Mesendoderm (in vitro differentiated cells): ENCODE data around the gene PNKD. TPM values are rescaled to one million over a fixed set of nuclear protein-coding genes. Genes with fewer than 3 reads are reported as not detected.

Source experiments
- DNase-seq: peaks from one replicate; pipeline ENCODE4 v3.0.0; 2013
- H2AK5ac ChIP-seq: 2 replicates; pipeline ENCODE4 v1.6.1; 2013; ENCODE audit warnings: low read length, inconsistent platforms
- H2BK120ac ChIP-seq: 2 replicates; pipeline ENCODE4 v1.6.1; 2013; ENCODE audit warnings: low read depth, mild to moderate bottlenecking, low read length, moderate library complexity, mixed read lengths
- H2BK15ac ChIP-seq: replicated peaks from 2 replicates; pipeline ENCODE4 v1.6.1; 2013; ENCODE audit warnings: low read depth, mild to moderate bottlenecking, moderate library complexity
- H2BK5ac ChIP-seq: 2 replicates; pipeline ENCODE4 v1.6.1; 2013; ENCODE audit warnings: low read length, inconsistent platforms
- H3K18ac ChIP-seq: 2 replicates; pipeline ENCODE4 v1.6.1; 2013; ENCODE audit warnings: mild to moderate bottlenecking, low read length, mixed read lengths
- H3K23ac ChIP-seq: one replicate; pipeline ENCODE4 v1.6.1; 2013; ENCODE audit warnings: low read length
- H3K27ac ChIP-seq: 2 replicates; pipeline ENCODE4 v1.5.1; 2013; ENCODE audit warnings: low read depth, mild to moderate bottlenecking, inconsistent platforms, low read length, moderate library complexity
- H3K27me3 ChIP-seq: 2 replicates; pipeline ENCODE4 v1.6.1; 2013; ENCODE audit warnings: low read length, control low read depth, mild to moderate bottlenecking, inconsistent platforms; ENCODE audit not compliant: insufficient read depth, poor library complexity
- H3K36me3 ChIP-seq: 2 replicates; pipeline ENCODE4 v1.6.1; 2013; ENCODE audit warnings: low read length, inconsistent platforms; ENCODE audit not compliant: control insufficient read depth, insufficient read depth
- H3K4ac ChIP-seq: one replicate; pipeline ENCODE4 v1.6.1; 2013; ENCODE audit warnings: low read depth, mild to moderate bottlenecking, low read length, moderate library complexity
- H3K4me1 ChIP-seq: 2 replicates; pipeline ENCODE4 v1.6.1; 2013; ENCODE audit warnings: low read depth, low read length, inconsistent platforms; ENCODE audit not compliant: control insufficient read depth
- H3K4me2 ChIP-seq: 2 replicates; pipeline ENCODE4 v1.6.1; 2013; ENCODE audit warnings: low read length
- H3K4me3 ChIP-seq: 2 replicates; pipeline ENCODE4 v1.5.1; 2013; ENCODE audit warnings: mild to moderate bottlenecking, low read length
- H3K56ac ChIP-seq: one replicate; pipeline ENCODE4 v1.6.1; 2013; ENCODE audit warnings: low read length
- H3K79me1 ChIP-seq: 2 replicates; pipeline ENCODE4 v1.6.1; 2013; ENCODE audit warnings: low read length, inconsistent platforms
- H3K79me2 ChIP-seq: 2 replicates; pipeline ENCODE4 v1.6.1; 2013; ENCODE audit warnings: mild to moderate bottlenecking, low read length; ENCODE audit not compliant: control insufficient read depth, insufficient read depth
- H3K9ac ChIP-seq: 2 replicates; pipeline ENCODE4 v1.6.1; 2013; ENCODE audit warnings: low read length, inconsistent platforms
- H4K5ac ChIP-seq: one replicate; pipeline ENCODE4 v1.6.1; 2013; ENCODE audit warnings: low read length
- H4K8ac ChIP-seq: one replicate; pipeline ENCODE4 v1.6.1; 2013; ENCODE audit warnings: low read depth, mild to moderate bottlenecking, control low read depth, low read length, moderate library complexity
- WGBS: extraction: QIAGEN DNeasy Blood & Tissue Kit; methylation state at CpG from one replicate; pipeline ENCODE4 v1.1.7; 2013; ENCODE audit warnings: low lambda C conversion rate, missing lambda C conversion rate; ENCODE audit not compliant: insufficient coverage; ENCODE audit errors: extremely low coverage; 5-methylcytosine and 5-hydroxymethylcytosine counted together
- polyA plus RNA-seq, 2 experiments: library from polyadenylated mRNA; stranded (reverse); fragments of 200-250 nt; gene quantifications; one replicate each; pipeline ENCODE4 v1.2.3, GENCODE V29; 2013

The PNKD gene
- polyA plus RNA-seq (2013, experiment 1 of 2) = 36.7 TPM
- 36.3 TPM for polyA plus RNA-seq (2013, experiment 2 of 2)

GRCh38 chr2:218269900-218270720 is at the start of gene PNKD, which contains the start of gene AAMP:
PNKD (plus strand) TSS chr2:218270519; CDS start chr2:218270536, 17 bp downstream.
AAMP (minus strand) TSS chr2:218270137; CDS start chr2:218270086, 51 bp downstream.
- H3K36me3 ChIP-seq = peaks cover 3% of the 10 kb centered on the region
- peak within 1 kb of the TSS; percentile 80 for H3K4me2 ChIP-seq
- no peaks in the 10 kb centered on the region for H3K4me1 ChIP-seq
- H2BK15ac ChIP-seq = no peak within 1 kb of the TSS
- H3K18ac ChIP-seq = no peak within 1 kb of the TSS
- no peak within 1 kb of the TSS for H3K4ac ChIP-seq
- peaks cover 9% of the 10 kb centered on the region for H3K79me2 ChIP-seq
- H3K4me3 ChIP-seq = peak within 1 kb of the TSS; percentile 98
- peaks cover 7% of the 10 kb centered on the region for H3K79me1 ChIP-seq
- peak within 1 kb of the TSS; percentile 2 for H3K23ac ChIP-seq
- peak within 1 kb of the TSS; percentile 98 for H3K9ac ChIP-seq
- H3K27ac ChIP-seq = no peak within 1 kb of the TSS
- no peak within 1 kb of the TSS for H2BK120ac ChIP-seq
- H3K27me3 ChIP-seq = no peaks in the 10 kb centered on the region
- no peak within 1 kb of the TSS for H2AK5ac ChIP-seq
- H3K56ac ChIP-seq = peak within 1 kb of the TSS; percentile 98
- WGBS = no CpG with 5 or more reads among the region's 64 CpGs
- no peak within 1 kb of the TSS for H4K5ac ChIP-seq
- H2BK5ac ChIP-seq = peak within 1 kb of the TSS; percentile 25
- H4K8ac ChIP-seq = no peak within 1 kb of the TSS
- peak; percentile 100 for DNase-seq

DNA sequence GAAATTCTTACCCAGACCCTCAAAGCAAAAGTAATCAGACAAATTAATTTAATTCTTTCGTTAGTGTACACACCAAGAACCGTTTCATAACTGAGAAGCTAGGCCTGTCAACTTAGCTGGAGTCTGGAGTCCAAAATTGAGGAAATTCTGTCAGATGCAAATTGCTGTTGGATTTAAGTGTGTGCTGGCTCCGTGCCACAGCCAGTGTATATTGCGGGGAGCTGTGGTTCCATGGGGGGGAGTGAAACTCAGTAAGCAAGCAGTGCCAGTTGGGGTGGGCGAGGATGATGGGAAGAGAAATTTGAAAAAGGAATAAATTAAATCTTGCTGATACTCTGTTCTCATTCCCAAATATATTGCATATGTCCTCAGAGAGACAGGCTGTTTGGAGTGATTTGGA is 49.3 kb upstream of the PNKD start:
- Histone ChIP-seq H3K56ac (peak overlapping the region; percentile 10), H3K4ac (no peak overlapping the region), H3K27me3 (no peaks in the 10 kb centered on the region), H2AK5ac (no peak overlapping the region), H4K5ac (no peak overlapping the region), H2BK15ac (no peak overlapping the region), H3K18ac (no peak overlapping the region), H3K4me3 (no peak overlapping the region), H2BK5ac (no peak overlapping the region), H4K8ac (no peak overlapping the region), H3K4me2 (no peak overlapping the region), H3K27ac (no peak overlapping the region), H3K79me1 (peaks cover 24% of the 10 kb centered on the region), H3K79me2 (peaks cover 79% of the 10 kb centered on the region), H3K36me3 (peaks cover 3% of the 10 kb centered on the region), H3K4me1 (peaks cover 5% of the 10 kb centered on the region), H3K9ac (no peak overlapping the region), H2BK120ac (no peak overlapping the region), H3K23ac (no peak overlapping the region)
- WGBS = no CpG with 5 or more reads among the region's 5 CpGs
- DNase-seq = no peak

GRCh38 chr2:218223046-218223445 is 47.3 kb upstream of the PNKD start:
- no peak overlapping the region for H3K27ac ChIP-seq
- no CpG with 5 or more reads among the region's 5 CpGs for WGBS

DNA sequence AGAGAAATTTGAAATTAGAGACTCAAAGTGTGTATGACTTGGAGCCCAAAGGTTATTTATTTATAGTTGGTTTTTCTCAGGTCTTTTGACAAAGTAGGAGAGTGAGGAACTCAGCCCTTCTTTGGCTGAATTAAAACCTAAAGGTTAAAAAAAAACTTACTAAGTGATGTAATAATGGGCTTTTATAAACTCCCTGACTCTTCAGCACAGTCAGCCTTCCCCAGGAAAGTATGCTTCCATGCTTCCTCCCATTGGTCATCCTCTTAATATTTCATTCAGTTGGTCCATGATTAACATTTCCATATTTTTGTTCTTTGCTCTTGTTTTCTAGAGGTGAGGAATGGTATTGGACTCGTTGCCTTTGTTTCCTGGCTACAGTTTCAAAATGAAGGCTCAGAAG is 46.1 kb upstream of the PNKD start:
- no peak overlapping the region for H2BK120ac ChIP-seq
- H3K36me3 ChIP-seq = peaks cover 6% of the 10 kb centered on the region
- H3K79me1 ChIP-seq = peaks cover 27% of the 10 kb centered on the region
- no peak overlapping the region for H2AK5ac ChIP-seq
- H3K56ac ChIP-seq = no peak overlapping the region
- DNase-seq = no peak
- H3K27ac ChIP-seq = no peak overlapping the region
- H4K8ac ChIP-seq = no peak overlapping the region
- no peak overlapping the region for H3K4me2 ChIP-seq
- H3K18ac ChIP-seq = no peak overlapping the region
- H4K5ac ChIP-seq = no peak overlapping the region
- H3K4me3 ChIP-seq = no peak overlapping the region
- peaks cover 62% of the 10 kb centered on the region for H3K79me2 ChIP-seq
- no peak overlapping the region for H3K23ac ChIP-seq
- H3K4ac ChIP-seq = no peak overlapping the region
- H3K4me1 ChIP-seq = peaks cover 5% of the 10 kb centered on the region
- no peak overlapping the region for H3K9ac ChIP-seq
- no peaks in the 10 kb centered on the region for H3K27me3 ChIP-seq
- no CpG with 5 or more reads among the region's 1 CpG for WGBS
- H2BK5ac ChIP-seq = no peak overlapping the region
- H2BK15ac ChIP-seq = no peak overlapping the region

More at GRCh38 chr2:218223046-218223445, 47.3 kb upstream of the PNKD start:
- Histone ChIP-seq H3K36me3 (peaks cover 5% of the 10 kb centered on the region), H4K5ac (no peak overlapping the region), H3K9ac (no peak overlapping the region), H4K8ac (no peak overlapping the region), H3K4me1 (peaks cover 5% of the 10 kb centered on the region), H3K56ac (no peak overlapping the region), H2AK5ac (no peak overlapping the region), H3K27me3 (no peaks in the 10 kb centered on the region), H2BK15ac (no peak overlapping the region), H3K18ac (no peak overlapping the region), H3K4me2 (no peak overlapping the region), H2BK5ac (no peak overlapping the region), H3K79me1 (peaks cover 27% of the 10 kb centered on the region), H3K23ac (no peak overlapping the region), H3K4me3 (no peak overlapping the region), H2BK120ac (no peak overlapping the region), H3K4ac (no peak overlapping the region), H3K79me2 (peaks cover 73% of the 10 kb centered on the region)
- no peak for DNase-seq

DNA sequence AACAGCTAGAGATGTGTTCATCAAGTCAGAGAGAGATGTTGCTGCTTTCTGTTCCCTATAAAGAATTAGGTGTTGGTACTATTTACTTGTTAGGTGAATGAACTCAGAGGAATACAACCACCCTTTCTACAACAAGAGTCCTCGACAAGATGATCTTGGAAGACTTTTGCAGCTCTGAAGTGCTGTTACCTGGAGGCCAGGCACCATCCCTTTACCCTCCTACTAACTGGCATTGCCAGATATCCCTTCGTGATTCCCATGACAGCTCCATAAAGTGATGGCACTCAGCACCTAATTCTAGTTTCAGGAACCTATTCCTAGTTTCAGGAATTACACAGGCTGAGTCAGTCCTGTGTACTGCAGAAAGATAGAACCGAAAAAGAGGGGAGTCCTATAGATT is 43.4 kb upstream of the PNKD start:
- Histone ChIP-seq H3K4me1 (no peaks in the 10 kb centered on the region), H3K36me3 (peaks cover 10% of the 10 kb centered on the region), H3K79me1 (peaks cover 23% of the 10 kb centered on the region), H2BK15ac (no peak overlapping the region), H3K9ac (no peak overlapping the region), H2AK5ac (no peak overlapping the region), H2BK120ac (no peak overlapping the region), H2BK5ac (no peak overlapping the region), H4K8ac (no peak overlapping the region), H3K56ac (no peak overlapping the region), H3K18ac (no peak overlapping the region), H3K4me3 (no peak overlapping the region), H3K79me2 (peaks cover 35% of the 10 kb centered on the region), H3K4me2 (no peak overlapping the region), H4K5ac (no peak overlapping the region), H3K23ac (no peak overlapping the region), H3K4ac (no peak overlapping the region), H3K27me3 (no peaks in the 10 kb centered on the region), H3K27ac (no peak overlapping the region)
- DNase-seq = no peak
- no CpG with 5 or more reads among the region's 3 CpGs for WGBS
